ENCODE measurements around the gene USP17L17.
"Not testable (repeated sequence)": the region's sequence is repeated elsewhere in the genome, so short reads cannot be mapped to it uniquely, and the experiment has no call there.

The USP17L17 gene

GRCh38 chr4:9262572-9262971, 18.9 kb downstream of the USP17L17 start, which contains the start of gene USP17L21:
Gene USP17L21 (plus strand): TSS chr4:9262872. CDS start chr4:9262872, 0 bp downstream.
- H3K9me3 ChIP-seq (replicated peaks in 1 of 2; ENCODE audit: control insufficient read depth in 2 of 2, insufficient read depth in 1 of 2, low read depth in 1 of 2, low read length in 2 of 2); H3K14ac ChIP-seq (ENCODE audit: low read length); H3K4me3 ChIP-seq (ENCODE audit: low read length in 2 of 2); H3K27ac ChIP-seq (replicated peaks; ENCODE audit: low read length); H3K4me2 ChIP-seq (ENCODE audit: insufficient read depth, low read length, poor library complexity, severe bottlenecking); H3K27me3 ChIP-seq (ENCODE audit: control insufficient read depth in 3 of 3, insufficient read depth in 3 of 3, low read depth in 1 of 3, low read length in 3 of 3); H4K8ac ChIP-seq (ENCODE audit: low read depth, low read length); DNase-seq (ENCODE audit: low spot score); H3K4ac ChIP-seq (ENCODE audit: low read length); H3K9ac ChIP-seq (ENCODE audit: low read depth, low read length, poor library complexity); H3K23ac ChIP-seq (ENCODE audit: low read depth, low read length, poor library complexity); H4K91ac ChIP-seq (ENCODE audit: low read depth, low read length, poor library complexity); H3K18ac ChIP-seq (ENCODE audit: low read length); H2BK5ac ChIP-seq (ENCODE audit: low read length); H2BK15ac ChIP-seq (ENCODE audit: low read length); H3K4me1 ChIP-seq (ENCODE audit: control insufficient read depth in 2 of 2, insufficient read depth in 1 of 2, low read depth in 1 of 2, low read length in 2 of 2); H2BK120ac ChIP-seq (ENCODE audit: low read depth, low read length); H3K36me3 ChIP-seq (replicated peaks in 1 of 2; ENCODE audit: control insufficient read depth in 2 of 2, insufficient read depth in 2 of 2, low read length in 2 of 2); H3K79me1 ChIP-seq (ENCODE audit: low read depth, low read length); H2BK12ac ChIP-seq (ENCODE audit: low read length); H2AFZ ChIP-seq (ENCODE audit: low read length); H2AK5ac ChIP-seq (ENCODE audit: low read depth, low read length): not testable (repeated sequence)
- WGBS, 2 donors (ENCODE audit: extremely low coverage in 2 of 2, insufficient read length in 2 of 2, insufficient replicate concordance in 1 of 2), result no CpG with 5 or more reads among the region's 13 CpGs

DNA sequence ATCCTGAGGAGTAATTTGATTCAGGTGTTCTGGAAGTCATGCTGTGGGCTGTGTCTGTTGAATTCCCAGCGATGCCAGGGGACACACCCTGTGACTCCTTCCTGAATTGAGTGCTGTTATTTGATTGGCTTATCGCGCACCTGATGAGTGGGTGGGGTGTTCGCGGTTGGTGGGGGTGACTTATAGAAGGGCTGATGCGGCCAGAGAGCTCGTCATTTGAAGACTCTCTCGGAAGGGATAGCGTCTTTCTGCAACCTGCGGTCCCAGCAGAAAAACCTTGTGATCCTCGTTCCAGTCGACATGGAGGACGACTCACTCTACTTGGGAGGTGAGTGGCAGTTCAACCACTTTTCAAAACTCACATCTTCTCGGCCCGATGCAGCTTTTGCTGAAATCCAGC, 23.6 kb downstream of the USP17L17 start, which contains the start of gene USP17L22:
Gene USP17L22 (plus strand): TSS at position 301 of the 400 bp plus-strand sequence. CDS start 0 bp downstream, at position 301.
- not testable (repeated sequence) for H3K4me2 ChIP-seq (ENCODE audit: insufficient read depth, low read length, poor library complexity, severe bottlenecking); H2BK15ac ChIP-seq (ENCODE audit: low read length); H2AK5ac ChIP-seq (ENCODE audit: low read depth, low read length); H2BK5ac ChIP-seq (ENCODE audit: low read length); H2AFZ ChIP-seq (ENCODE audit: low read length); H3K79me1 ChIP-seq (ENCODE audit: low read depth, low read length); H3K9ac ChIP-seq (ENCODE audit: low read depth, low read length, poor library complexity); H4K8ac ChIP-seq (ENCODE audit: low read depth, low read length); H3K14ac ChIP-seq (ENCODE audit: low read length); H3K27ac ChIP-seq (replicated peaks; ENCODE audit: low read length); H4K91ac ChIP-seq (ENCODE audit: low read depth, low read length, poor library complexity); H3K4me3 ChIP-seq (ENCODE audit: low read length in 2 of 2); H3K4ac ChIP-seq (ENCODE audit: low read length); H3K23ac ChIP-seq (ENCODE audit: low read depth, low read length, poor library complexity); H3K4me1 ChIP-seq (ENCODE audit: control insufficient read depth in 2 of 2, insufficient read depth in 1 of 2, low read depth in 1 of 2, low read length in 2 of 2); H2BK120ac ChIP-seq (ENCODE audit: low read depth, low read length); H3K27me3 ChIP-seq (ENCODE audit: control insufficient read depth in 3 of 3, insufficient read depth in 3 of 3, low read depth in 1 of 3, low read length in 3 of 3); DNase-seq (ENCODE audit: low spot score); H2BK12ac ChIP-seq (ENCODE audit: low read length); H3K36me3 ChIP-seq (replicated peaks in 1 of 2; ENCODE audit: control insufficient read depth in 2 of 2, insufficient read depth in 2 of 2, low read length in 2 of 2); H3K18ac ChIP-seq (ENCODE audit: low read length); H3K9me3 ChIP-seq (replicated peaks in 1 of 2; ENCODE audit: control insufficient read depth in 2 of 2, insufficient read depth in 1 of 2, low read depth in 1 of 2, low read length in 2 of 2)
- WGBS, 2 donors (ENCODE audit: extremely low coverage in 2 of 2, insufficient read length in 2 of 2, insufficient replicate concordance in 1 of 2), result no CpG with 5 or more reads among the region's 15 CpGs

- 100% methylated on average over 2 of the region's 10 CpGs; no CpG with 5 or more reads in 1 of the 2 donors for WGBS, 2 donors (ENCODE audit: extremely low coverage in 2 of 2, insufficient read length in 2 of 2, insufficient replicate concordance in 1 of 2)
- not testable (repeated sequence) for H3K4me2 ChIP-seq (ENCODE audit: insufficient read depth, low read length, poor library complexity, severe bottlenecking); H3K36me3 ChIP-seq (replicated peaks in 1 of 2; ENCODE audit: control insufficient read depth in 2 of 2, insufficient read depth in 2 of 2, low read length in 2 of 2)
Observed at GRCh38 chr4:9271719-9272118, 28.0 kb downstream of the USP17L17 start.

More at GRCh38 chr4:9271719-9272118, 28.0 kb downstream of the USP17L17 start:
- not testable (repeated sequence) for H2AFZ ChIP-seq (ENCODE audit: low read length); H4K91ac ChIP-seq (ENCODE audit: low read depth, low read length, poor library complexity); H3K4me3 ChIP-seq (ENCODE audit: low read length in 2 of 2); H2BK15ac ChIP-seq (ENCODE audit: low read length); H3K23ac ChIP-seq (ENCODE audit: low read depth, low read length, poor library complexity); H4K8ac ChIP-seq (ENCODE audit: low read depth, low read length); H2BK120ac ChIP-seq (ENCODE audit: low read depth, low read length); H3K9me3 ChIP-seq (replicated peaks in 1 of 2; ENCODE audit: control insufficient read depth in 2 of 2, insufficient read depth in 1 of 2, low read depth in 1 of 2, low read length in 2 of 2); H3K18ac ChIP-seq (ENCODE audit: low read length); H3K27ac ChIP-seq (replicated peaks; ENCODE audit: low read length); H3K79me1 ChIP-seq (ENCODE audit: low read depth, low read length); H3K4me1 ChIP-seq (ENCODE audit: control insufficient read depth in 2 of 2, insufficient read depth in 1 of 2, low read depth in 1 of 2, low read length in 2 of 2); H3K14ac ChIP-seq (ENCODE audit: low read length); H3K27me3 ChIP-seq (ENCODE audit: control insufficient read depth in 3 of 3, insufficient read depth in 3 of 3, low read depth in 1 of 3, low read length in 3 of 3); H2AK5ac ChIP-seq (ENCODE audit: low read depth, low read length); DNase-seq (ENCODE audit: low spot score); H2BK5ac ChIP-seq (ENCODE audit: low read length); H3K4ac ChIP-seq (ENCODE audit: low read length); H3K9ac ChIP-seq (ENCODE audit: low read depth, low read length, poor library complexity); H2BK12ac ChIP-seq (ENCODE audit: low read length)
